Neural crest cell (in vitro differentiated cells): ENCODE data around the gene B3GAT3. TPM values are rescaled to one million over a fixed set of nuclear protein-coding genes. Genes with fewer than 3 reads are reported as not detected.
"Not testable (repeated sequence)": the region's sequence is repeated elsewhere in the genome, so short reads cannot be mapped to it uniquely, and the experiment has no call there.

Experiments
- DNase-seq: peaks from one replicate; pipeline ENCODE4 v3.0.0; 2021; ENCODE audit warnings: low read depth, mixed read lengths, low spot score
- H3K27ac Mint-ChIP-seq: one replicate; pipeline ENCODE4 v1.8.0; 2021; ENCODE audit warnings: mild to moderate bottlenecking, mixed read lengths; ENCODE audit not compliant: unreplicated experiment
- H3K27me3 Mint-ChIP-seq: 2 replicates; pipeline ENCODE4 v1.8.0; 2021; ENCODE audit warnings: low read depth, mild to moderate bottlenecking, mixed read lengths
- H3K36me3 Mint-ChIP-seq: 2 replicates; pipeline ENCODE4 v1.8.0; 2021; ENCODE audit warnings: low read depth, mild to moderate bottlenecking, mixed read lengths
- H3K4me1 Mint-ChIP-seq: 2 replicates; pipeline ENCODE4 v1.8.0; 2021; ENCODE audit warnings: mixed read lengths
- H3K4me3 Mint-ChIP-seq: one replicate; pipeline ENCODE4 v1.8.0; 2021; ENCODE audit warnings: mild to moderate bottlenecking, mixed read lengths
- H3K9me3 Mint-ChIP-seq: 2 replicates; pipeline ENCODE4 v1.8.0; 2021; ENCODE audit warnings: mixed read lengths
- CTCF ChIP-seq: fragments of 200-600 bp; sonication (generic); conservative IDR thresholded peaks from 2 replicates; pipeline ENCODE4 v1.5.0; 2021; ENCODE audit warnings: antibody characterized with exemption, mild to moderate bottlenecking
- total RNA-seq: library from RNA; stranded (reverse); gene quantifications from 2 replicates; pipeline ENCODE4 v1.2.1, GENCODE V29; 2021

Gene B3GAT3
- total RNA-seq, 1 donor from 2014 or later, result 57.4 TPM

GRCh38 chr11:62592989-62593421 is 28.8 kb downstream of the B3GAT3 start:
- H3K27me3 Mint-ChIP-seq, result no peaks in the 10 kb centered on the region
- H3K27ac Mint-ChIP-seq, result peak overlapping the region; percentile 75
- peak overlapping the region; percentile 48 for H3K4me3 Mint-ChIP-seq
- TF ChIP-seq CTCF, result no peak
- no peaks in the 10 kb centered on the region for H3K9me3 Mint-ChIP-seq
- H3K4me1 Mint-ChIP-seq, result peaks cover 37% of the 10 kb centered on the region
- no peak for DNase-seq
- peaks cover 20% of the 10 kb centered on the region for H3K36me3 Mint-ChIP-seq

- peaks cover 15% of the 10 kb centered on the region for H3K36me3 Mint-ChIP-seq
- H3K9me3 Mint-ChIP-seq, result no peaks in the 10 kb centered on the region
- no peak for DNase-seq
- TF ChIP-seq CTCF, result no peak
- H3K27me3 Mint-ChIP-seq, result no peaks in the 10 kb centered on the region
- peak overlapping the region; percentile 92 for H3K4me3 Mint-ChIP-seq
- peaks cover 32% of the 10 kb centered on the region for H3K4me1 Mint-ChIP-seq
- H3K27ac Mint-ChIP-seq, result peak overlapping the region; percentile 98
Measured at GRCh38 chr11:62592146-62592815, 29.5 kb downstream of the B3GAT3 start.

- H3K4me1 Mint-ChIP-seq, result peaks cover 32% of the 10 kb centered on the region
- no peaks in the 10 kb centered on the region for H3K9me3 Mint-ChIP-seq
- peak within 1 kb of the TSS; percentile 98 for H3K27ac Mint-ChIP-seq
- H3K27me3 Mint-ChIP-seq, result no peaks in the 10 kb centered on the region
- H3K4me3 Mint-ChIP-seq, result peak within 1 kb of the TSS; percentile 92
- peak; percentile 91 for DNase-seq
- no peak for TF ChIP-seq CTCF
- peaks cover 15% of the 10 kb centered on the region for H3K36me3 Mint-ChIP-seq
Measured at GRCh38 chr11:62591448-62592145, 30.2 kb downstream of the B3GAT3 start, which contains the start of gene TUT1. TSS of gene TUT1 (minus strand) at chr11:62591523. CDS start at chr11:62591485, 38 bp downstream.

GRCh38 chr11:62588966-62589637 is 32.7 kb downstream of the B3GAT3 start:
- peak overlapping the region; percentile 72 for H3K4me3 Mint-ChIP-seq
- H3K27ac Mint-ChIP-seq, result peak overlapping the region; percentile 57
- H3K4me1 Mint-ChIP-seq, result peaks cover 32% of the 10 kb centered on the region
- H3K36me3 Mint-ChIP-seq, result peaks cover 5% of the 10 kb centered on the region
- no peak for DNase-seq
- no peaks in the 10 kb centered on the region for H3K9me3 Mint-ChIP-seq
- TF ChIP-seq CTCF, result peak; percentile 50
- H3K27me3 Mint-ChIP-seq, result no peaks in the 10 kb centered on the region

GRCh38 chr11:62585356-62585755 is 36.4 kb downstream of the B3GAT3 start:
- DNase-seq, H3K4me1 Mint-ChIP-seq, H3K27me3 Mint-ChIP-seq, H3K9me3 Mint-ChIP-seq, H3K4me3 Mint-ChIP-seq, H3K36me3 Mint-ChIP-seq, H3K27ac Mint-ChIP-seq: not testable (repeated sequence)

- H3K27me3 Mint-ChIP-seq, DNase-seq, H3K4me3 Mint-ChIP-seq, H3K4me1 Mint-ChIP-seq, H3K9me3 Mint-ChIP-seq, H3K36me3 Mint-ChIP-seq, H3K27ac Mint-ChIP-seq: not testable (repeated sequence)
Measured at GRCh38 chr11:62581735-62582134, 40.1 kb downstream of the B3GAT3 start.
